ENCODE data around the gene IGFALS. TPM values are rescaled to one million over a fixed set of nuclear protein-coding genes. Genes with fewer than 3 reads are reported as not detected.

Gene IGFALS
- total and polyA plus RNA-seq, 2 donors (not counting 3 experiments of a cell fraction or from before 2014, with no cell fraction given) = not detected

DNA sequence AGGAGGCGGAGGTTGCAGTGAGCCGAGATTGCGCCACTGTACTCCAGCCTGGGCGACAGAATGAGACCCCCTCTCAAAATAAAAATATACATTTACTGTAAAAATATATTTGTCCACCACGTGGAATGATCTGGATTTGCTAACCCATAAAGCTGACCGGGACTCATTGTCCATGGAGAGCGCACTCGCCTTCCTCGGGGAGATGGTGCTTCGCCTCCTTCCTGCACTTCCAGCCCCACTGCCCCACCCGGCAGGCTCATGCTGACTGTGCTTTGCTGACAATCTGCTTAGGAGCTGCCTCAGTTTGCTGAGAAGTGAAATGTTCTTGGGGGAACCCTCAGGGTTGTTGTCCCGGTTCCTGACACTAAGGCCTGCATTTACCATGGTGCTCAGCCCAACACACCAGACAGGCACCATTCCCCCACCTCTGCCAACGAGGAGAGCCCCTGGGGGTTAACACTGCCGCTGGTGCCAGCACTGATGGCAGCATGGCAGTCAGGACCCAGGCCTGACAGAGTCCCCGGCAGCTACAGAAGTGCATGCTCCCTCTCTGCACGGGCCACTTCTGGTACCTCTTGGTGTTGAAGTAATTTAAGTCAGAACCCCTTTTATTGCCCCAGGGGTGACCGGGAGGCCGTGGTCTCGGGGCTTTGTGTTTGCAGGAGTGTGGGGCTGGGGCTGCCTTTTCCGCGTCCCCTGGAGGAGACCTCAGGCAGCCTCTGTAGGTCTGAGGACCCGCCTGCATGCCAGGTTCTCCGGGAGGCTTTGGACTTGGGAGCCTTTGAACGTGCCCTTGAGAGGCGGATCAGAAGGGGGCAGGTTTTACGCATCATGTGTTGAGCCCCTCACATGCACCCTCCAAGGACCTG lies 8.3 kb downstream of the IGFALS start:
- Histone ChIP-seq H3K9me1 (replicated peaks; ENCODE audit: control insufficient read depth, extremely low read depth, insufficient read depth, low read length) (no peaks in the 10 kb centered on the region), H3K9ac (replicated peaks; ENCODE audit: extremely low read depth, insufficient read depth, low read length) (no peak overlapping the region), H3K4me2 (ENCODE audit: insufficient read depth, low read length) (no peak overlapping the region), H4K20me1 (replicated peaks; ENCODE audit: control insufficient read depth, extremely low read depth, insufficient read depth, low read length) (no peaks in the 10 kb centered on the region), H3K27me3 (ENCODE audit: control insufficient read depth in 2 of 2, insufficient read depth in 2 of 2, low read length in 2 of 2) (no peaks in the 10 kb centered on the region), H3K36me3 (ENCODE audit: control insufficient read depth in 2 of 2, extremely low read depth in 1 of 2, insufficient read depth in 2 of 2, low read length in 2 of 2) (peaks cover 0 to 26% of the 10 kb centered on the region in 2 experiments), H3K9me3 (replicated peaks; ENCODE audit: control insufficient read depth, insufficient read depth, low read length) (no peaks in the 10 kb centered on the region), H3K27ac (ENCODE audit: insufficient read depth, low read depth, low read length) (no peak overlapping the region), H3K4me1 (ENCODE audit: control insufficient read depth, extremely low read depth, insufficient read depth, low read length) (peaks cover 14% of the 10 kb centered on the region), H3K79me2 (ENCODE audit: control insufficient read depth, insufficient read depth, low read length) (peaks cover 25% of the 10 kb centered on the region), H2AFZ (ENCODE audit: low read depth, low read length) (no peak overlapping the region), H3K4me3 (replicated peaks in 1 of 3; ENCODE audit: insufficient read depth in 1 of 3, low read depth in 1 of 3, low read length in 3 of 3) (no peak overlapping the region)
- ChIA-PET CTCF (no interaction called here), POLR2A (no interaction called here)
- TF ChIP-seq FOS (IDR thresholded peaks at IDR 0.05; ENCODE audit: borderline replicate concordance, insufficient read depth, low read length) = no peak
- dilution Hi-C loops (cut with MboI; ENCODE audit: extremely low pct_ligation_motif_present, low sequenced_read_pairs) (no loop called here), intact Hi-C loops (cut with micrococcal nuclease) (loop anchor here (5.0 to 10.0 kb wide), 2 partner anchors 363 to 480 kb away; partner anchors contain the start of genes UBE2I and UQCC4)
- FAIRE-seq (no peak), DNase-seq (ENCODE audit: low read depth, low spot score) (no peak)
- BruUV-seq (replicated peaks) = no TSS peak

DNA sequence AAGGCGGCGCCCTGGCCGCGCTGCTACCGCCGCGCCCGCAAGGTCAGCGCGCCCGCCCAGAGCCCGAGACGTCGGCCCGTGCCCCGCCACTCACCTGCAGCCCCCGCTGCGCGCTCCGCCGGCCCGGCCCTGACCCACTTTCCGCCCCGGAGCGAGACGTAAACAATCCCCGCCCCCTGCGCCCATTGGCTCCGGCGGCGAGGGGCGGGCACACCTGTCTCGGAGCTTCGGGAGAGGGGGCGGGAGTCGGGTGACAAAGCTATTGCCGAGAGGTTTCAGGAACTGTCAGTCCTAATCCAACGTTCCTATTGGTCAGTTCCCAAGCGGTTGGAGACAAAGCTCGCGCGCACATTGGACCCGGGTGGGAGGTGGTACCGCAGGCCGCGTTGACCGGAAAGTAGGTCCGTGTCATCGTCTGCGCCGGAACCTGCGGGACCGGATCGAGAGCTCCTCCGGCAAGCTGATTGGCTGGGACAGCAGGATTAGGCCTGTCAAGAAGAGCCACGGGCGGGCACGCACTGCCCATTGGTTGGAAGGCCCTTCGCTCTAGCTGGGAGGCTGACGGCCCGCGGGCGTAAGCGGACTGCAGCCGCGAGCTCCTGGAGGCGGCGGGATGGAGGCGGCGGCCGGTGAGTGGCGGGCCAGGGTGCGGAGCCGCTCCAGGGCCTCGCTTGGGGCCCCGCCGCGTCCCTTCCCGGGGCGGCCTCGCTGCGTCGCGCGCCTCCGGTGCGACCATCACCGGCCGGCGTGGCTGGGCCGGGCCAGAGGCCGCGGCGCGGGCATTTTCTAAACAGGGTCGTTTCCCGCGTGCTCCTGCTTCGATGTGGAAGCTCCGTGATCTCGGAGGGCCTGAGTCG lies 10.9 kb downstream of the IGFALS start, which contains the start of the genes NUBP2 and SPSB3:
TSS of gene NUBP2 (plus strand) at position 553 of the 857 bp plus-strand sequence. CDS start at position 614, 61 bp downstream.
TSS of gene SPSB3 (minus strand) at position 164 of the 857 bp plus-strand sequence. CDS start 1,088 bp downstream, outside the sequence.
- no peak for TF ChIP-seq GATA2 (IDR thresholded peaks at IDR 0.05; ENCODE audit: insufficient read depth, insufficient read length, low read depth, low read length)
- TF ChIP-seq JUN (IDR thresholded peaks at IDR 0.05; ENCODE audit: borderline replicate concordance, insufficient read depth, insufficient read length, low read depth) = no peak
- TF ChIP-seq, protein P1, sequence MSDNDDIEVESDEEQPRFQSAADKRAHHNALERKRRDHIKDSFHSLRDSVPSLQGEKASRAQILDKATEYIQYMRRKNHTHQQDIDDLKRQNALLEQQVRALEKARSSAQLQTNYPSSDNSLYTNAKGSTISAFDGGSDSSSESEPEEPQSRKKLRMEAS (IDR thresholded peaks at IDR 0.05; ENCODE audit: insufficient read depth, insufficient read length) = no peak
- peak; percentile 71 for TF ChIP-seq POLR2AphosphoS5 (IDR thresholded peaks at IDR 0.05; ENCODE audit: insufficient read depth, low read depth, low read length)
- no peak for TF ChIP-seq EZH2 (IDR thresholded peaks at IDR 0.05; ENCODE audit: borderline replicate concordance, low read depth, low read length, severe bottlenecking)
- TF ChIP-seq MYC (IDR thresholded peaks at IDR 0.05; ENCODE audit: low read depth, low read length) = no peak
- TF ChIP-seq FOS (IDR thresholded peaks at IDR 0.05; ENCODE audit: borderline replicate concordance, insufficient read depth, low read length) = no peak
- TF ChIP-seq, protein P2, sequence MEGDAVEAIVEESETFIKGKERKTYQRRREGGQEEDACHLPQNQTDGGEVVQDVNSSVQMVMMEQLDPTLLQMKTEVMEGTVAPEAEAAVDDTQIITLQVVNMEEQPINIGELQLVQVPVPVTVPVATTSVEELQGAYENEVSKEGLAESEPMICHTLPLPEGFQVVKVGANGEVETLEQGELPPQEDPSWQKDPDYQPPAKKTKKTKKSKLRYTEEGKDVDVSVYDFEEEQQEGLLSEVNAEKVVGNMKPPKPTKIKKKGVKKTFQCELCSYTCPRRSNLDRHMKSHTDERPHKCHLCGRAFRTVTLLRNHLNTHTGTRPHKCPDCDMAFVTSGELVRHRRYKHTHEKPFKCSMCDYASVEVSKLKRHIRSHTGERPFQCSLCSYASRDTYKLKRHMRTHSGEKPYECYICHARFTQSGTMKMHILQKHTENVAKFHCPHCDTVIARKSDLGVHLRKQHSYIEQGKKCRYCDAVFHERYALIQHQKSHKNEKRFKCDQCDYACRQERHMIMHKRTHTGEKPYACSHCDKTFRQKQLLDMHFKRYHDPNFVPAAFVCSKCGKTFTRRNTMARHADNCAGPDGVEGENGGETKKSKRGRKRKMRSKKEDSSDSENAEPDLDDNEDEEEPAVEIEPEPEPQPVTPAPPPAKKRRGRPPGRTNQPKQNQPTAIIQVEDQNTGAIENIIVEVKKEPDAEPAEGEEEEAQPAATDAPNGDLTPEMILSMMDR (IDR thresholded peaks at IDR 0.05; ENCODE audit: extremely low read depth in 1 of 2, insufficient read depth in 1 of 2, low read depth in 1 of 2, low read length in 2 of 2) = no peak
- peak; percentile 33 for TF ChIP-seq POLR2A (IDR thresholded peaks at IDR 0.05; ENCODE audit: low read depth, low read length)
- DNase-seq (ENCODE audit: low read depth, low spot score) = peak; percentile 100
- Histone ChIP-seq H3K27ac (ENCODE audit: insufficient read depth, low read depth, low read length) (peak within 1 kb of the TSS; percentile 53), H3K36me3 (ENCODE audit: control insufficient read depth in 2 of 2, extremely low read depth in 1 of 2, insufficient read depth in 2 of 2, low read length in 2 of 2) (peaks cover 0 to 32% of the 10 kb centered on the region in 2 experiments), H3K4me2 (ENCODE audit: insufficient read depth, low read length) (peak within 1 kb of the TSS; percentile 85), H2AFZ (ENCODE audit: low read depth, low read length) (peak within 1 kb of the TSS; percentile 71), H3K9me3 (replicated peaks; ENCODE audit: control insufficient read depth, insufficient read depth, low read length) (no peaks in the 10 kb centered on the region), H3K27me3 (ENCODE audit: control insufficient read depth in 2 of 2, insufficient read depth in 2 of 2, low read length in 2 of 2) (no peaks in the 10 kb centered on the region), H3K4me1 (ENCODE audit: control insufficient read depth, extremely low read depth, insufficient read depth, low read length) (peaks cover 14% of the 10 kb centered on the region), H3K9ac (replicated peaks; ENCODE audit: extremely low read depth, insufficient read depth, low read length) (peak within 1 kb of the TSS; percentile 89), H3K4me3 (replicated peaks in 1 of 3; ENCODE audit: insufficient read depth in 1 of 3, low read depth in 1 of 3, low read length in 3 of 3) (peak within 1 kb of the TSS; percentile 70 to 97 (median 90)), H3K79me2 (ENCODE audit: control insufficient read depth, insufficient read depth, low read length) (peaks cover 25% of the 10 kb centered on the region), H4K20me1 (replicated peaks; ENCODE audit: control insufficient read depth, extremely low read depth, insufficient read depth, low read length) (no peaks in the 10 kb centered on the region), H3K9me1 (replicated peaks; ENCODE audit: control insufficient read depth, extremely low read depth, insufficient read depth, low read length) (no peaks in the 10 kb centered on the region)
- ChIA-PET CTCF (interaction anchor here (0.6 to 1.7 kb wide), 9 partner anchors 9 to 488 kb away, joined by 3 to 16 read pairs (median 3); partner anchors contain the start of genes EME2, FAHD1, HAGH and MAPK8IP3), POLR2A (interaction anchor here (0.6 to 1.2 kb wide), 7 partner anchors 8 to 362 kb away, joined by 3 to 6 read pairs (median 3); partner anchors contain the start of genes EME2, FAHD1, HAGH and JPT2)
- intact Hi-C loops (cut with micrococcal nuclease) = loop anchor here (1.0 to 10.0 kb wide), 4 partner anchors 9 to 478 kb away; partner anchors contain the start of genes FAHD1, HAGH, MRPS34 and UBE2I
- no TSS peak for BruUV-seq (replicated peaks)
- dilution Hi-C loops (cut with MboI; ENCODE audit: extremely low pct_ligation_motif_present, low sequenced_read_pairs) = no loop called here
- FAIRE-seq = peak; percentile 100

Data from endothelial cell of umbilical vein (primary cell).